H1 (cell line): ENCODE measurements around the gene KLK12. TPM values are rescaled to one million over a fixed set of nuclear protein-coding genes. Genes with fewer than 3 reads are reported as not detected.

Experiments
- CTCF ChIA-PET: fragments of 300-600 bp; sonication (Branson Sonifier 250); formaldehyde crosslinking; loops from one replicate; lab custom pipeline; 2021; ENCODE audit not compliant: partially characterized antibody; lab: Charles Lee
- POLR2A ChIA-PET: fragments of 300-600 bp; sonication (Branson Sonifier 250); formaldehyde crosslinking; loops from one replicate; lab custom pipeline; 2021; ENCODE audit warnings: inconsistent platforms; ENCODE audit not compliant: partially characterized antibody; lab: Charles Lee
- DNase-seq, 2 experiments: peaks; one replicate each; pipeline versions ENCODE4 v3.0.0 to v3.0.0-alpha.2; 2010 to 2022; ENCODE audit warnings: low spot score in 2 of 2, low read depth in 1 of 2, mixed read lengths in 1 of 2
- FAIRE-seq: peaks from 2 replicates; lab custom pipeline; 2011; peaks lifted over from hg19 to GRCh38; lab: Jason Lieb, UNC
- H2AFZ ChIP-seq: 2 replicates; pipeline ENCODE4 v1.8.1; 2012; ENCODE audit warnings: low read length, inconsistent platforms
- H2AK5ac ChIP-seq: 2 replicates; pipeline ENCODE4 v1.6.1; 2013; ENCODE audit warnings: low read depth, low read length
- H2BK120ac ChIP-seq: replicated peaks from 2 replicates; pipeline ENCODE3; 2013; ENCODE audit warnings: low read depth, low read length, inconsistent platforms
- H2BK12ac ChIP-seq: 2 replicates; pipeline ENCODE4 v1.6.1; 2013; ENCODE audit warnings: low read depth, low read length
- H2BK15ac ChIP-seq: 2 replicates; pipeline ENCODE4 v1.6.1; 2013; ENCODE audit warnings: low read length
- H2BK20ac ChIP-seq: 2 replicates; pipeline ENCODE4 v1.6.1; 2013; ENCODE audit warnings: low read length
- H2BK5ac ChIP-seq: 2 replicates; pipeline ENCODE4 v1.6.1; 2013; ENCODE audit warnings: low read depth, low read length
- H3K14ac ChIP-seq: 2 replicates; pipeline ENCODE4 v1.6.1; 2013; ENCODE audit warnings: inconsistent platforms; ENCODE audit not compliant: insufficient read length
- H3K18ac ChIP-seq: 2 replicates; pipeline ENCODE4 v1.6.1; 2013; ENCODE audit warnings: low read length; ENCODE audit errors: extremely low read depth
- H3K23ac ChIP-seq: 2 replicates; pipeline ENCODE4 v1.6.1; 2013; ENCODE audit warnings: inconsistent platforms; ENCODE audit not compliant: insufficient read length
- H3K23me2 ChIP-seq: 2 replicates; pipeline ENCODE4 v1.6.1; 2013; ENCODE audit warnings: low read depth, low read length
- H3K27ac ChIP-seq: 2 replicates; pipeline ENCODE4 v1.6.1; 2011; ENCODE audit warnings: low read depth, low read length, inconsistent platforms
- H3K27me3 ChIP-seq, 4 experiments: replicated peaks in 1 of 4; 1 replicate in 1 of 4; 2 replicates in 3 of 4; pipeline versions ENCODE4 v1.6.1 to v1.8.1; 2011 to 2013; ENCODE audit warnings: low read length in 3 of 4, mild to moderate bottlenecking in 3 of 4, inconsistent platforms in 2 of 4, mixed read lengths in 2 of 4, moderate library complexity in 1 of 4; ENCODE audit not compliant: control insufficient read depth in 3 of 4, insufficient read depth in 3 of 4; ENCODE audit errors: extremely low read depth in 1 of 4
- H3K36me3 ChIP-seq, 4 experiments: 2 replicates each; pipeline versions ENCODE4 v1.6.1 to v1.8.1; 2011 to 2013; ENCODE audit warnings: mild to moderate bottlenecking in 4 of 4, low read length in 3 of 4, moderate library complexity in 2 of 4, control low read depth in 1 of 4, inconsistent platforms in 1 of 4; ENCODE audit not compliant: insufficient read depth in 4 of 4, control insufficient read depth in 2 of 4
- H3K4ac ChIP-seq: replicated peaks from 2 replicates; pipeline ENCODE3; 2013; ENCODE audit warnings: low read length, low read depth, mixed read lengths, inconsistent platforms; ENCODE audit not compliant: insufficient read length
- H3K4me1 ChIP-seq, 4 experiments: replicated peaks in 1 of 4; 1 replicate in 1 of 4; 2 replicates in 3 of 4; pipeline versions ENCODE4 v1.6.1 to v1.8.1; 2011 to 2013; ENCODE audit warnings: low read length in 3 of 4, inconsistent platforms in 2 of 4, mixed read lengths in 1 of 4; ENCODE audit not compliant: insufficient read depth in 4 of 4, control insufficient read depth in 3 of 4
- H3K4me2 ChIP-seq, 2 experiments: 2 replicates each; pipeline versions ENCODE4 v1.6.1 to v1.8.1; 2011 to 2013; ENCODE audit warnings: low read depth in 2 of 2, low read length in 2 of 2, control low read depth in 1 of 2, inconsistent platforms in 1 of 2, mild to moderate bottlenecking in 1 of 2; ENCODE audit not compliant: insufficient read depth in 1 of 2
- H3K4me3 ChIP-seq, 4 experiments: fragments of 200-600, 300-600 bp in 1 of 4; sonication (generic), shearing (Covaris generic), sonication (Bioruptor Twin) in 1 of 4; 2 replicates each; pipeline versions ENCODE4 v1.5.1 to v1.8.1; 2011 to 2016; ENCODE audit warnings: low read length in 4 of 4, low read depth in 3 of 4, control low read depth in 2 of 4, inconsistent platforms in 2 of 4, mild to moderate bottlenecking in 2 of 4, mixed read lengths in 1 of 4, moderate library complexity in 1 of 4; ENCODE audit not compliant: insufficient read depth in 2 of 4; ENCODE audit errors: extremely low read depth in 1 of 4
- H3K56ac ChIP-seq: replicated peaks from 2 replicates; pipeline ENCODE3; 2013; ENCODE audit warnings: low read depth, mild to moderate bottlenecking, mixed read lengths, low read length, inconsistent platforms; ENCODE audit not compliant: insufficient read length
- H3K79me1 ChIP-seq: 2 replicates; pipeline ENCODE4 v1.6.1; 2013; ENCODE audit warnings: low read depth, low read length, control low read depth
- H3K79me2 ChIP-seq, 2 experiments: 2 replicates each; pipeline versions ENCODE4 v1.6.1 to v1.8.1; 2012 to 2013; ENCODE audit warnings: low read length in 2 of 2, mild to moderate bottlenecking in 2 of 2, inconsistent platforms in 1 of 2; ENCODE audit not compliant: insufficient read depth in 2 of 2, control insufficient read depth in 1 of 2
- H3K9ac ChIP-seq, 4 experiments: replicated peaks in 1 of 4; 1 replicate in 1 of 4; 2 replicates in 3 of 4; pipeline versions ENCODE4 v1.6.1 to v1.8.1; 2011 to 2013; ENCODE audit warnings: low read depth in 3 of 4, low read length in 3 of 4, control low read depth in 2 of 4, mild to moderate bottlenecking in 2 of 4, moderate library complexity in 2 of 4, inconsistent platforms in 1 of 4; ENCODE audit errors: extremely low read depth in 1 of 4
- H3K9me3 ChIP-seq, 2 experiments: 2 replicates each; pipeline versions ENCODE4 v1.6.1 to v1.8.1; 2012 to 2013; ENCODE audit warnings: mild to moderate bottlenecking in 2 of 2, moderate library complexity in 2 of 2, control low read depth in 1 of 2, inconsistent platforms in 1 of 2, low read depth in 1 of 2, low read length in 1 of 2, mixed read lengths in 1 of 2; ENCODE audit not compliant: insufficient read depth in 2 of 2
- H4K20me1 ChIP-seq, 2 experiments: replicated peaks in 1 of 2; 2 replicates each; pipeline versions ENCODE3 to v1.8.1; 2011 to 2013; ENCODE audit warnings: inconsistent platforms in 2 of 2, low read length in 2 of 2, mild to moderate bottlenecking in 1 of 2; ENCODE audit not compliant: insufficient read depth in 2 of 2, control insufficient read depth in 1 of 2
- H4K5ac ChIP-seq: 2 replicates; pipeline ENCODE4 v1.6.1; 2013; ENCODE audit warnings: low read length, low read depth, mixed read lengths, inconsistent platforms; ENCODE audit not compliant: insufficient read length
- H4K8ac ChIP-seq: 2 replicates; pipeline ENCODE4 v1.8.0; 2013; ENCODE audit warnings: mild to moderate bottlenecking, moderate library complexity, low read length, inconsistent platforms; ENCODE audit not compliant: insufficient read depth; ENCODE audit errors: extremely low read depth
- H4K91ac ChIP-seq: replicated peaks from 2 replicates; pipeline ENCODE3; 2013; ENCODE audit warnings: low read length, mixed read lengths, inconsistent platforms; ENCODE audit not compliant: insufficient read length
- BACH1 ChIP-seq: IDR thresholded peaks from 2 replicates; pipeline ENCODE4 v1.6.1; 2012; ENCODE audit warnings: low read length, improper control_type of control experiment
- CHD2 ChIP-seq: IDR thresholded peaks from 2 replicates; pipeline ENCODE4 v1.6.1; 2012; ENCODE audit warnings: low read length, improper control_type of control experiment
- GABPA ChIP-seq: IDR thresholded peaks from 2 replicates; pipeline ENCODE4 v1.6.1; 2011; ENCODE audit warnings: mild to moderate bottlenecking, low read length, moderate library complexity, borderline replicate concordance; ENCODE audit not compliant: insufficient read depth
- RAD21 ChIP-seq, 2 experiments: IDR thresholded peaks in 1 of 2; conservative IDR thresholded peaks in 1 of 2; 2 replicates each; pipeline ENCODE4 v1.6.1; 2011; ENCODE audit warnings: low read depth in 2 of 2, low read length in 2 of 2, improper control_type of control experiment in 1 of 2, inconsistent platforms in 1 of 2, mild to moderate bottlenecking in 1 of 2, moderate library complexity in 1 of 2
- WGBS, 2 experiments: shearing (Covaris generic) in 1 of 2; methylation state at CpG; one replicate each; pipeline versions ENCODE4 v1.1.6 to v1.1.7; 2013 to 2015; ENCODE audit warnings: low lambda C conversion rate in 2 of 2, mixed read lengths in 2 of 2, inconsistent platforms in 1 of 2, low coverage in 1 of 2, missing lambda C conversion rate in 1 of 2; ENCODE audit not compliant: insufficient replicate concordance in 2 of 2, insufficient coverage in 1 of 2, insufficient read length in 1 of 2; ENCODE audit errors: extremely low coverage in 1 of 2, missing lambda C conversion rate in 1 of 2; 5-methylcytosine and 5-hydroxymethylcytosine counted together
- polyA plus RNA-seq, 7 experiments: library from polyadenylated mRNA; depleted of rRNA in 3 of 7; stranded (reverse) in 5 of 7; unstranded in 2 of 7; fragments of >200 nt in 5 of 7; fragments of 200-250 nt in 2 of 7; gene quantifications; 1 replicate in 5 of 7; 2 replicates in 1 of 7; 4 replicates in 1 of 7; pipeline versions ENCODE4 v1.2.1 to v1.2.3, GENCODE V29; 2011 to 2013; ENCODE audit warnings: missing spikeins in 2 of 7, mixed read lengths in 2 of 7
- total RNA-seq: library from RNA; stranded (reverse); fragmentation: NEBNext Ultra II Directional; extraction: Animal tissue kit (Norgen Biotek cat#: 25700); gene quantifications from 2 replicates; pipeline ENCODE4 v1.2.1, GENCODE V29; 2021

KLK12 gene
- total and polyA plus RNA-seq, 2 of the 8 experiments (the other 6 are each of a cell fraction or from before 2014, with no cell fraction given) = 0.24 TPM; not detected in 1

GRCh38 chr19:51060973-51061372 is 26.2 kb upstream of the KLK12 start:
- Histone ChIP-seq H4K8ac (no peak overlapping the region), H2BK12ac (no peak overlapping the region), H3K36me3 (no peaks in the 10 kb centered on the region), H3K4me1 (peaks cover 0 to 6% (median 1%) of the 10 kb centered on the region in 4 experiments; a peak in 4 of 7 replicates), H3K9me3 (no peaks in the 10 kb centered on the region), H2BK120ac (no peak overlapping the region), H3K4me3 (no peak overlapping the region), H4K91ac (no peak overlapping the region), H2AFZ (no peak overlapping the region), H3K9ac (no peak overlapping the region), H3K4ac (no peak overlapping the region), H4K5ac (no peak overlapping the region), H3K79me2 (no peaks in the 10 kb centered on the region), H2BK5ac (no peak overlapping the region), H3K4me2 (no peak overlapping the region), H3K23ac (no peak overlapping the region), H3K56ac (no peak overlapping the region), H2BK20ac (no peak overlapping the region), H2BK15ac (no peak overlapping the region), H3K14ac (no peak overlapping the region), H3K18ac (no peak overlapping the region), H2AK5ac (no peak overlapping the region), H3K79me1 (no peaks in the 10 kb centered on the region), H3K27me3 (no peaks in the 10 kb centered on the region; a peak in 1 of 7 replicates), H3K23me2 (peaks cover 16% of the 10 kb centered on the region; the same call in 1 of the 2 replicates), H3K27ac (no peak overlapping the region), H4K20me1 (no peaks in the 10 kb centered on the region)
- ChIA-PET CTCF (no interaction called here), POLR2A (no interaction called here)
- DNase-seq = no peak
- FAIRE-seq = no peak
- WGBS, 2 experiments = 0 to 100% methylated on average over 1 of the region's 1 CpG
- TF ChIP-seq RAD21 (IDR thresholded peaks at IDR 0.05 in 1 of 2, conservative IDR thresholded peaks at IDR 0.05 in 1 of 2; ENCODE audit: low read depth in 2 of 2, low read length in 2 of 2) = no peak
- TF ChIP-seq BACH1 = no peak
- no peak for TF ChIP-seq GABPA
- TF ChIP-seq CHD2 = no peak
